PC-3 (cell line): ENCODE data around the gene ZFP36.

ENCODE experiments used
- CTCF ChIP-seq: fragments of 300-600 bp; sonication (generic); conservative IDR thresholded peaks from 2 replicates; pipeline ENCODE4 v1.5.1; 2017; ENCODE audit warnings: antibody characterized with exemption, low read depth, mild to moderate bottlenecking, low read length
- EZH2phosphoT487 ChIP-seq: fragments of 300-600 bp; sonication (generic); IDR thresholded peaks from 2 replicates; pipeline ENCODE4 v1.6.1; 2018; ENCODE audit warnings: mild to moderate bottlenecking, antibody characterized with exemption, low read length, borderline replicate concordance

- TF ChIP-seq CTCF (no peak), EZH2phosphoT487 (no peak)
Observed at GRCh38 chr19:39360599-39360998, 46.0 kb upstream of the ZFP36 start.
